A673 (cell line): ENCODE data around the gene ZEB1.

Source experiments
- CTCF ChIP-seq: fragments of 300-800, 200-600 bp; sonication (generic); conservative IDR thresholded peaks from 2 replicates; pipeline ENCODE4 v1.5.1; 2017; ENCODE audit warnings: low read depth, mild to moderate bottlenecking, antibody characterized with exemption, low read length, moderate library complexity, mixed read lengths
- EZH2 ChIP-seq: fragments of 200-600 bp; sonication (generic); IDR thresholded peaks from 2 replicates; pipeline ENCODE4 v1.6.1; 2017; ENCODE audit warnings: borderline replicate concordance, low read depth, mild to moderate bottlenecking, mixed read lengths, antibody characterized with exemption, low read length; ENCODE audit not compliant: poor library complexity, severe bottlenecking

- no peak for TF ChIP-seq CTCF
- no peak for TF ChIP-seq EZH2
These were observed 598 bp upstream of the ZEB1 start for GRCh38 chr10:31318382-31318853.
